AG20443 (cell line): ENCODE measurements around the gene PPP1R14C.
"Not testable (repeated sequence)": the region's sequence is repeated elsewhere in the genome, so short reads cannot be mapped to it uniquely, and the experiment has no call there.

Experiments used
- DNase-seq: peaks from one replicate; pipeline ENCODE4 v3.0.0; 2012; ENCODE audit warnings: low spot score, mixed read lengths

The PPP1R14C gene

GRCh38 chr6:150169181-150169580 is 26.3 kb downstream of the PPP1R14C start:
- DNase-seq = no peak

GRCh38 chr6:150169609-150170008 is 26.8 kb downstream of the PPP1R14C start:
- DNase-seq = peak; percentile 83

GRCh38 chr6:150172929-150173328 is 30.1 kb downstream of the PPP1R14C start:
- DNase-seq = no peak

GRCh38 chr6:150175586-150176151 is 32.8 kb downstream of the PPP1R14C start:
- DNase-seq = no peak

- no peak for DNase-seq
Measured at GRCh38 chr6:150176152-150176551, 33.3 kb downstream of the PPP1R14C start.

- no peak for DNase-seq
Measured at GRCh38 chr6:150176659-150177058, 33.8 kb downstream of the PPP1R14C start.

- no peak for DNase-seq
Measured at GRCh38 chr6:150177259-150177951, 34.6 kb downstream of the PPP1R14C start.

- DNase-seq = no peak
Measured at GRCh38 chr6:150177952-150178520, 35.2 kb downstream of the PPP1R14C start.

GRCh38 chr6:150179030-150179429 is 36.2 kb downstream of the PPP1R14C start:
- no peak for DNase-seq

- DNase-seq = not testable (repeated sequence)
Measured at GRCh38 chr6:150179907-150180424, 37.1 kb downstream of the PPP1R14C start.

- no peak for DNase-seq
Measured at GRCh38 chr6:150180517-150180916, 37.7 kb downstream of the PPP1R14C start.

GRCh38 chr6:150182460-150183078 is 39.7 kb downstream of the PPP1R14C start:
- no peak for DNase-seq

GRCh38 chr6:150183105-150183504 is 40.3 kb downstream of the PPP1R14C start:
- no peak for DNase-seq

- no peak for DNase-seq
Measured at GRCh38 chr6:150183966-150184365, 41.1 kb downstream of the PPP1R14C start.

GRCh38 chr6:150184850-150185731 is 42.2 kb downstream of the PPP1R14C start:
- no peak for DNase-seq

GRCh38 chr6:150185732-150186117 is 42.9 kb downstream of the PPP1R14C start:
- no peak for DNase-seq

GRCh38 chr6:150186129-150186898 is 43.5 kb downstream of the PPP1R14C start:
- no peak for DNase-seq

- DNase-seq = not testable (repeated sequence)
Measured at GRCh38 chr6:150187433-150187832, 44.6 kb downstream of the PPP1R14C start.

GRCh38 chr6:150189122-150189521 is 46.3 kb downstream of the PPP1R14C start:
- DNase-seq = no peak

- peak; percentile 60 for DNase-seq
Measured at GRCh38 chr6:150191809-150192208, 49.0 kb downstream of the PPP1R14C start.

- no peak for DNase-seq
Measured at GRCh38 chr6:150194195-150194594, 51.4 kb downstream of the PPP1R14C start.
